ENCODE data around the gene CUL7. TPM values are rescaled to one million over a fixed set of nuclear protein-coding genes. Genes with fewer than 3 reads are reported as not detected.
"Not testable (repeated sequence)": the region's sequence is repeated elsewhere in the genome, so short reads cannot be mapped to it uniquely, and the experiment has no call there.

CUL7 gene
- total RNA-seq, 2 donors from 2014 or later = 13.0 to 21.6 TPM

- Mint-ChIP-seq H3K27ac (no peak overlapping the region), H3K9me3 (no peaks in the 10 kb centered on the region), H3K36me3 (no peaks in the 10 kb centered on the region)
- no peak for DNase-seq (ENCODE audit: low spot score in 2 of 2)
- ATAC-seq = no peak
Measured at GRCh38 chr6:43082806-43083655, 29.4 kb upstream of the CUL7 start.

GRCh38 chr6:43081922-43082321 lies 28.3 kb upstream of the CUL7 start:
- H3K9me3 Mint-ChIP-seq; DNase-seq (ENCODE audit: low spot score in 2 of 2); ATAC-seq; H3K36me3 Mint-ChIP-seq; H3K27ac Mint-ChIP-seq: not testable (repeated sequence)

- Mint-ChIP-seq H3K9me3 (no peaks in the 10 kb centered on the region), H3K36me3 (no peaks in the 10 kb centered on the region), H3K27ac (no peak overlapping the region)
- DNase-seq (ENCODE audit: low spot score in 2 of 2) = no peak
- no peak for ATAC-seq
Measured at GRCh38 chr6:43081043-43081442, 27.4 kb upstream of the CUL7 start.

- Mint-ChIP-seq H3K9me3 (no peaks in the 10 kb centered on the region), H3K27ac (no peak overlapping the region), H3K36me3 (no peaks in the 10 kb centered on the region)
Measured at GRCh38 chr6:43078691-43079090, 25.0 kb upstream of the CUL7 start.

GRCh38 chr6:43077981-43078511 lies 24.4 kb upstream of the CUL7 start:
- Mint-ChIP-seq H3K27ac (no peak overlapping the region), H3K9me3 (no peaks in the 10 kb centered on the region), H3K36me3 (peaks cover 0 to 1% of the 10 kb centered on the region in 2 donors)
- DNase-seq (ENCODE audit: low spot score in 2 of 2) (no peak), ATAC-seq (no peak)

More at GRCh38 chr6:43078691-43079090, 25.0 kb upstream of the CUL7 start:
- no peak for ATAC-seq
- no peak for DNase-seq (ENCODE audit: low spot score in 2 of 2)

GRCh38 chr6:43077333-43077809 lies 23.7 kb upstream of the CUL7 start:
- Mint-ChIP-seq H3K9me3 (no peaks in the 10 kb centered on the region), H3K27ac (no peak overlapping the region), H3K36me3 (peaks cover 0 to 6% of the 10 kb centered on the region in 2 donors)
- DNase-seq (ENCODE audit: low spot score in 2 of 2) = no peak
- ATAC-seq = no peak

GRCh38 chr6:43076464-43077332 lies 23.0 kb upstream of the CUL7 start:
- Mint-ChIP-seq H3K9me3 (no peaks in the 10 kb centered on the region), H3K27ac (no peak overlapping the region), H3K36me3 (peaks cover 0 to 6% of the 10 kb centered on the region in 2 donors)
- ATAC-seq (peak; percentile 25 to 42), DNase-seq (ENCODE audit: low spot score in 2 of 2) (no peak)

GRCh38 chr6:43075670-43076463 lies 22.2 kb upstream of the CUL7 start, which contains the start of gene PTK7:
PTK7 (plus strand) TSS chr6:43076314; CDS start chr6:43076489, 175 bp downstream.
- no peaks in the 10 kb centered on the region for H3K9me3 Mint-ChIP-seq
- DNase-seq (ENCODE audit: low spot score in 2 of 2) = peak in 1 of 2 donors; percentile 35
- peak; percentile 50 to 84 for ATAC-seq
- no peak within 1 kb of the TSS for H3K27ac Mint-ChIP-seq
- H3K36me3 Mint-ChIP-seq = peaks cover 0 to 6% of the 10 kb centered on the region in 2 donors

- no peak overlapping the region for H3K27ac Mint-ChIP-seq
- H3K9me3 Mint-ChIP-seq = no peaks in the 10 kb centered on the region
- no peak for DNase-seq (ENCODE audit: low spot score in 2 of 2)
- no peak for ATAC-seq
- H3K36me3 Mint-ChIP-seq = peaks cover 0 to 6% of the 10 kb centered on the region in 2 donors
Measured at GRCh38 chr6:43074847-43075669, 21.4 kb upstream of the CUL7 start.

- Mint-ChIP-seq H3K36me3 (peaks cover 0 to 6% of the 10 kb centered on the region in 2 donors), H3K27ac (no peak overlapping the region), H3K9me3 (no peaks in the 10 kb centered on the region)
- DNase-seq (ENCODE audit: low spot score in 2 of 2) (peak in 1 of 2 donors; percentile 32), ATAC-seq (peak; percentile 39 to 74)
Measured at GRCh38 chr6:43070028-43070632, 16.5 kb upstream of the CUL7 start.

- Mint-ChIP-seq H3K9me3 (no peaks in the 10 kb centered on the region), H3K36me3 (peaks cover 0 to 11% of the 10 kb centered on the region in 2 donors), H3K27ac (no peak overlapping the region)
- no peak for DNase-seq (ENCODE audit: low spot score in 2 of 2)
- no peak for ATAC-seq
Measured at GRCh38 chr6:43062818-43063217, 9.2 kb upstream of the CUL7 start.

- Mint-ChIP-seq H3K36me3 (peaks cover 0 to 11% of the 10 kb centered on the region in 2 donors), H3K9me3 (no peaks in the 10 kb centered on the region), H3K27ac (no peak overlapping the region)
- DNase-seq (ENCODE audit: low spot score in 2 of 2) (no peak), ATAC-seq (no peak)
Measured at GRCh38 chr6:43061861-43062260, 8.2 kb upstream of the CUL7 start.

GRCh38 chr6:43060755-43061633 lies 7.3 kb upstream of the CUL7 start:
- peaks cover 0 to 11% of the 10 kb centered on the region in 2 donors for H3K36me3 Mint-ChIP-seq
- ATAC-seq (no peak), DNase-seq (ENCODE audit: low spot score in 2 of 2) (no peak)
- H3K27ac Mint-ChIP-seq = no peak overlapping the region
- H3K9me3 Mint-ChIP-seq = no peaks in the 10 kb centered on the region

- H3K27ac Mint-ChIP-seq = peak overlapping the region; percentile 95 to 98
- H3K36me3 Mint-ChIP-seq = peaks cover 0 to 11% of the 10 kb centered on the region in 2 donors
- no peaks in the 10 kb centered on the region for H3K9me3 Mint-ChIP-seq
- ATAC-seq = no peak
- no peak for DNase-seq (ENCODE audit: low spot score in 2 of 2)
Measured at GRCh38 chr6:43060034-43060754, 6.5 kb upstream of the CUL7 start.
